ENCODE results near the gene ASTN2. TPM values are rescaled to one million over a fixed set of nuclear protein-coding genes. Genes with fewer than 3 reads are reported as not detected.

ASTN2 gene
- polyA plus RNA-seq, 1 donor from 2014 or later: 6.8 TPM

- TF ChIP-seq EZH2 (IDR thresholded peaks at IDR 0.05; ENCODE audit: borderline replicate concordance, insufficient read depth, low read length, poor library complexity, severe bottlenecking) (no peak), CTCF (IDR thresholded peaks at IDR 0.05; ENCODE audit: poor library complexity, severe bottlenecking) (no peak), REST (IDR thresholded peaks at IDR 0.05; ENCODE audit: borderline replicate concordance) (no peak), MXI1 (conservative IDR thresholded peaks at IDR 0.05; ENCODE audit: poor library complexity, severe bottlenecking) (no peak), RAD21 (conservative IDR thresholded peaks at IDR 0.05) (no peak), POLR2AphosphoS5 (IDR thresholded peaks at IDR 0.05) (no peak)
- Histone ChIP-seq H3K9me2 (ENCODE audit: insufficient read depth, low read length) (no peaks in the 10 kb centered on the region), H2AFZ (ENCODE audit: low read depth, low read length) (no peak overlapping the region), H3K27me3 (ENCODE audit: insufficient read depth, low read depth, low read length) (no peaks in the 10 kb centered on the region), H3K9me3 (ENCODE audit: low read length) (no peaks in the 10 kb centered on the region), H3K79me2 (replicated peaks; ENCODE audit: insufficient read depth, low read length) (no peaks in the 10 kb centered on the region), H3K4me2 (ENCODE audit: low read length) (no peak overlapping the region), H4K20me1 (ENCODE audit: insufficient read depth) (no peaks in the 10 kb centered on the region), H3K27ac (ENCODE audit: low read length) (no peak overlapping the region), H3K36me3 (ENCODE audit: insufficient read depth, low read length) (no peaks in the 10 kb centered on the region), H3K9ac (ENCODE audit: low read length) (no peak overlapping the region), H3F3A (ENCODE audit: insufficient read depth, low read length, poor library complexity, severe bottlenecking) (no peaks in the 10 kb centered on the region), H3K4me3 (ENCODE audit: low read length) (no peak overlapping the region)
Observed at GRCh38 chr9:116419181-116419580, 995.7 kb downstream of the ASTN2 start.

- H3K4me3 ChIP-seq (ENCODE audit: low read length): no peak overlapping the region
- no peaks in the 10 kb centered on the region for H3K9me3 ChIP-seq (ENCODE audit: low read length)
- H3K4me2 ChIP-seq (ENCODE audit: low read length): no peak overlapping the region
- no peaks in the 10 kb centered on the region for H3K9me2 ChIP-seq (ENCODE audit: insufficient read depth, low read length)
- no peaks in the 10 kb centered on the region for H4K20me1 ChIP-seq (ENCODE audit: insufficient read depth)
- H3K79me2 ChIP-seq (replicated peaks; ENCODE audit: insufficient read depth, low read length): no peaks in the 10 kb centered on the region
- no peaks in the 10 kb centered on the region for H3K27me3 ChIP-seq (ENCODE audit: insufficient read depth, low read depth, low read length)
- no peak for TF ChIP-seq CTCF (IDR thresholded peaks at IDR 0.05; ENCODE audit: poor library complexity, severe bottlenecking)
- TF ChIP-seq RAD21 (conservative IDR thresholded peaks at IDR 0.05): no peak
- no peak for TF ChIP-seq EZH2 (IDR thresholded peaks at IDR 0.05; ENCODE audit: borderline replicate concordance, insufficient read depth, low read length, poor library complexity, severe bottlenecking)
- TF ChIP-seq MXI1 (conservative IDR thresholded peaks at IDR 0.05; ENCODE audit: poor library complexity, severe bottlenecking): no peak
- no peak for TF ChIP-seq TAF1 (IDR thresholded peaks at IDR 0.05; ENCODE audit: low read depth)
- H3K9ac ChIP-seq (ENCODE audit: low read length): no peak overlapping the region
- no peaks in the 10 kb centered on the region for H3F3A ChIP-seq (ENCODE audit: insufficient read depth, low read length, poor library complexity, severe bottlenecking)
- no peaks in the 10 kb centered on the region for H3K36me3 ChIP-seq (ENCODE audit: insufficient read depth, low read length)
- H2AFZ ChIP-seq (ENCODE audit: low read depth, low read length): no peak overlapping the region
- H3K27ac ChIP-seq (ENCODE audit: low read length): no peak overlapping the region
Observed at GRCh38 chr9:116417464-116417863, 997.4 kb downstream of the ASTN2 start.
